Vagina (tissue), 2 donors: ENCODE measurements around the gene IFNL4. TPM values are rescaled to one million over a fixed set of nuclear protein-coding genes. Genes with fewer than 3 reads are reported as not detected.
"Not testable (repeated sequence)": the region's sequence is repeated elsewhere in the genome, so short reads cannot be mapped to it uniquely, and the experiment has no call there.

Experiments
- DNase-seq, 2 donors: peaks; one replicate each; pipeline ENCODE4 v3.0.0-alpha.2; 2017; ENCODE audit errors: extremely low spot score in 2 of 2
- H3K27ac ChIP-seq: fragments of 200-600 bp; sonication (generic); one replicate; pipeline ENCODE4 v1.5.1; 2019
- H3K27me3 ChIP-seq: fragments of 200-600 bp; sonication (generic); one replicate; pipeline ENCODE4 v1.5.1; 2019
- H3K36me3 ChIP-seq, 2 donors: fragments of 200-600 bp; sonication (generic); one replicate each; pipeline ENCODE4 v1.5.1; 2017 to 2019
- H3K4me1 ChIP-seq: fragments of 200-600 bp; sonication (generic); one replicate; pipeline ENCODE4 v1.5.1; 2019
- H3K4me3 ChIP-seq, 2 donors: fragments of 200-600 bp; sonication (generic); 1 replicate in 1 of 2; 2 replicates in 1 of 2; pipeline ENCODE4 v1.5.1; 2016 to 2019
- H3K9me3 ChIP-seq: fragments of 200-600 bp; sonication (generic); one replicate; pipeline ENCODE4 v1.5.1; 2019
- CTCF ChIP-seq, 3 experiments: fragments of 450-650 bp in 2 of 3; fragments of 200-600 bp in 1 of 3; sonication (generic) in 1 of 3; IDR thresholded peaks; one replicate each; pipeline ENCODE4 v1.5.1; 2017 to 2019; ENCODE audit warnings: antibody characterized with exemption in 3 of 3, mild to moderate bottlenecking in 2 of 3, moderate library complexity in 2 of 3
- POLR2A ChIP-seq, 2 donors: fragments of 450-650 bp; IDR thresholded peaks; one replicate each; pipeline ENCODE4 v1.6.1; 2017; ENCODE audit warnings: antibody characterized with exemption in 2 of 2, mild to moderate bottlenecking in 2 of 2, moderate library complexity in 2 of 2
- POLR2AphosphoS5 ChIP-seq, 2 donors: sonication (generic); formaldehyde crosslinking; IDR thresholded peaks; one replicate each; pipeline ENCODE4 v1.9.0; 2017; ENCODE audit warnings: antibody characterized with exemption in 2 of 2, mild to moderate bottlenecking in 2 of 2, low read depth in 1 of 2; ENCODE audit not compliant: insufficient read depth in 1 of 2
- intact Hi-C: fragments of 100-400 bp; cut with DNase I; formaldehyde crosslinking; loops from one replicate; pipeline ENCODE4 v1.15.1; 2023
- total RNA-seq: library from RNA; depleted of rRNA; stranded (reverse); fragments of >200 nt; gene quantifications from one replicate; pipeline ENCODE4 v1.2.3, GENCODE V29; 2016

IFNL4 gene
- total RNA-seq, 1 donor from 2014 or later, result not detected

- Histone ChIP-seq H3K9me3 (peaks cover 4% of the 10 kb centered on the region), H3K4me3 (no peak overlapping the region), H3K4me1 (no peaks in the 10 kb centered on the region), H3K27me3 (no peaks in the 10 kb centered on the region), H3K36me3 (no peaks in the 10 kb centered on the region), H3K27ac (no peak overlapping the region)
- TF ChIP-seq POLR2A (IDR thresholded peaks at IDR 0.05) (no peak), CTCF (IDR thresholded peaks at IDR 0.05) (no peak), POLR2AphosphoS5 (IDR thresholded peaks at IDR 0.05; ENCODE audit: insufficient read depth in 1 of 2, low read depth in 1 of 2) (no peak)
- DNase-seq, result no peak
- intact Hi-C loops, result no loop called here
Measured at GRCh38 chr19:39284032-39284431, 35.4 kb upstream of the IFNL4 start.

GRCh38 chr19:39282021-39282420 is 33.4 kb upstream of the IFNL4 start:
- no peak overlapping the region for H3K4me3 ChIP-seq
- no peak overlapping the region for H3K27ac ChIP-seq
- H3K36me3 ChIP-seq, result no peaks in the 10 kb centered on the region
- peaks cover 4% of the 10 kb centered on the region for H3K9me3 ChIP-seq
- intact Hi-C loops, result no loop called here
- DNase-seq, result no peak
- H3K4me1 ChIP-seq, result no peaks in the 10 kb centered on the region
- TF ChIP-seq POLR2AphosphoS5 (IDR thresholded peaks at IDR 0.05; ENCODE audit: insufficient read depth in 1 of 2, low read depth in 1 of 2) (no peak), POLR2A (IDR thresholded peaks at IDR 0.05) (no peak), CTCF (IDR thresholded peaks at IDR 0.05) (no peak)
- no peaks in the 10 kb centered on the region for H3K27me3 ChIP-seq

DNA sequence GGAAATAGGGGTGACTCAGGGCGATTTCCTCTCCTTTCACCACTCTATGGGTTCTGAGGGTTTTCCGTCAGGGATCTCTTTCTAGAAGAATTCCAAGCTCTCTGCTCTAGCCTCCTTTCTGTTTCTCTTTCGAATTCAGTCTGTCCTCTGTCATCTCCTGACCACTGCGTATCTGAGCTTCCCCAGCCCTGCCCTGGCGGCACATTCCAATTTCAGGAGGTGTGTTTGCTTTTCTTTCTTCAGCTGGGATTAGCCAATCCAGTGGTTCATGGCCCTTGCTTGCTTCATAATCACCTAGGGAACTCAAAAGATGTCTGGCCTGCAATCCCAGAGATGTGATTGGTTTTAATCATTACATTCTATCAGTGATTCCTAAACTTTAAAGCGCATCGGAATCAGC is 28.9 kb upstream of the IFNL4 start:
- Histone ChIP-seq H3K4me1 (no peaks in the 10 kb centered on the region), H3K9me3 (no peaks in the 10 kb centered on the region), H3K27ac (no peak overlapping the region), H3K27me3 (no peaks in the 10 kb centered on the region), H3K36me3 (no peaks in the 10 kb centered on the region), H3K4me3 (no peak overlapping the region)
- intact Hi-C loops, result no loop called here
- TF ChIP-seq POLR2A (IDR thresholded peaks at IDR 0.05), result no peak
- TF ChIP-seq CTCF (IDR thresholded peaks at IDR 0.05), result no peak
- no peak for TF ChIP-seq POLR2AphosphoS5 (IDR thresholded peaks at IDR 0.05; ENCODE audit: insufficient read depth in 1 of 2, low read depth in 1 of 2)
- no peak for DNase-seq

GRCh38 chr19:39276740-39277139 is 28.1 kb upstream of the IFNL4 start:
- no peak overlapping the region for H3K27ac ChIP-seq
- H3K36me3 ChIP-seq, result no peaks in the 10 kb centered on the region
- DNase-seq, result no peak
- H3K4me3 ChIP-seq, result no peak overlapping the region
- TF ChIP-seq POLR2AphosphoS5 (IDR thresholded peaks at IDR 0.05; ENCODE audit: insufficient read depth in 1 of 2, low read depth in 1 of 2), result no peak
- TF ChIP-seq CTCF (IDR thresholded peaks at IDR 0.05), result no peak
- no peaks in the 10 kb centered on the region for H3K9me3 ChIP-seq
- intact Hi-C loops, result no loop called here
- H3K4me1 ChIP-seq, result no peaks in the 10 kb centered on the region
- H3K27me3 ChIP-seq, result no peaks in the 10 kb centered on the region

DNA sequence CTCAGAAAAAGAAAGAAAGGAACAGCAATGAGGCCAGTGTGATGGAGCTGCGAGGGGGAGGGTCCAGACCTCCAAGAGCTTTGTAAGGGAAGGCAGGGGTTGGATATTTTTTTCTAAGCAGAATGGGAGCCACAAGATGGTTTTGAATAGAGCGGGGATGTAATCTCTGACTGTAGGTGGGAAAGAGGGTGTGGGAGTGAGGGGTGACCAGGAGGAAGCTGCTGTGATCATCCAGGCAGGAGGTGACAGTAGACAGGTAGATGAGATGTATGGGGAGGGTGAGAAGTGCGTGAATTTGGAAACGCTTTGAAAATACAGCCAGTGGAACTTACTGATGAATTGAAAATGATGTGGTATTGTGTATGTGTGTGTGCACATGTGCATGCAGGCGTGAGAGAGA is 26.9 kb upstream of the IFNL4 start:
- Histone ChIP-seq H3K4me1 (no peaks in the 10 kb centered on the region), H3K27me3 (no peaks in the 10 kb centered on the region), H3K27ac (no peak overlapping the region), H3K36me3 (no peaks in the 10 kb centered on the region), H3K9me3 (no peaks in the 10 kb centered on the region), H3K4me3 (no peak overlapping the region)
- intact Hi-C loops, result no loop called here
- no peak for TF ChIP-seq POLR2A (IDR thresholded peaks at IDR 0.05)
- no peak for TF ChIP-seq CTCF (IDR thresholded peaks at IDR 0.05)
- TF ChIP-seq POLR2AphosphoS5 (IDR thresholded peaks at IDR 0.05; ENCODE audit: insufficient read depth in 1 of 2, low read depth in 1 of 2), result no peak
- DNase-seq, result no peak

GRCh38 chr19:39273859-39274258 is 25.2 kb upstream of the IFNL4 start:
- H3K4me3 ChIP-seq, H3K27ac ChIP-seq, H3K36me3 ChIP-seq, H3K9me3 ChIP-seq, H3K4me1 ChIP-seq, H3K27me3 ChIP-seq, DNase-seq, intact Hi-C loops: not testable (repeated sequence)
